C4-2B (cell line): Measurements from ENCODE around the gene SLC44A1.

Experiments used
- H3K27ac ChIP-seq: fragments of 450-650 bp; 2 replicates; pipeline ENCODE4 v1.5.1; 2017
- CTCF ChIP-seq: fragments of 450-650 bp; conservative IDR thresholded peaks from 2 replicates; pipeline ENCODE4 v1.5.1; 2017; ENCODE audit warnings: mild to moderate bottlenecking
- ZFX ChIP-seq: fragments of 450-650 bp; IDR thresholded peaks from 2 replicates; pipeline ENCODE4 v1.6.1; 2017

Gene SLC44A1

GRCh38 chr9:105226055-105226454 lies 18.4 kb upstream of the SLC44A1 start:
- TF ChIP-seq ZFX, result no peak
- TF ChIP-seq CTCF, result no peak
- no peak overlapping the region for H3K27ac ChIP-seq

GRCh38 chr9:105232207-105232606 lies 12.2 kb upstream of the SLC44A1 start:
- TF ChIP-seq ZFX, result no peak
- no peak for TF ChIP-seq CTCF

GRCh38 chr9:105233873-105234272 lies 10.6 kb upstream of the SLC44A1 start:
- no peak overlapping the region for H3K27ac ChIP-seq
- no peak for TF ChIP-seq CTCF
- no peak for TF ChIP-seq ZFX

More at GRCh38 chr9:105232207-105232606, 12.2 kb upstream of the SLC44A1 start:
- H3K27ac ChIP-seq, result no peak overlapping the region

GRCh38 chr9:105236261-105236660 lies 8.2 kb upstream of the SLC44A1 start:
- TF ChIP-seq ZFX, result no peak
- TF ChIP-seq CTCF, result no peak
- no peak overlapping the region for H3K27ac ChIP-seq

GRCh38 chr9:105237246-105237645 lies 7.2 kb upstream of the SLC44A1 start:
- H3K27ac ChIP-seq, result no peak overlapping the region

GRCh38 chr9:105238302-105238701 lies 6.1 kb upstream of the SLC44A1 start:
- TF ChIP-seq CTCF, result no peak
- no peak for TF ChIP-seq ZFX
- H3K27ac ChIP-seq, result no peak overlapping the region

More at GRCh38 chr9:105237246-105237645, 7.2 kb upstream of the SLC44A1 start:
- no peak for TF ChIP-seq ZFX
- no peak for TF ChIP-seq CTCF

- TF ChIP-seq CTCF (no peak), ZFX (no peak)
- no peak overlapping the region for H3K27ac ChIP-seq
Measured at GRCh38 chr9:105241356-105242043, 3.0 kb upstream of the SLC44A1 start.
